Ishikawa (cell line): ENCODE data around the gene MFAP5.

Experiments used
- CEBPB ChIP-seq: IDR thresholded peaks from 2 replicates; pipeline ENCODE4 v1.6.1; 2012
- CREB1 ChIP-seq: IDR thresholded peaks from 2 replicates; pipeline ENCODE4 v1.6.1; 2012; ENCODE audit warnings: low read depth
- EGR1 ChIP-seq: IDR thresholded peaks from 2 replicates; pipeline ENCODE4 v1.6.1; 2012
- EP300 ChIP-seq: IDR thresholded peaks from 2 replicates; pipeline ENCODE4 v1.6.1; 2012; ENCODE audit warnings: borderline replicate concordance
- FOXM1 ChIP-seq: IDR thresholded peaks from 2 replicates; pipeline ENCODE4 v1.6.1; 2012; ENCODE audit warnings: low read depth, borderline replicate concordance
- MAX ChIP-seq: IDR thresholded peaks from 2 replicates; pipeline ENCODE4 v1.6.1; 2012
- NFIC ChIP-seq: IDR thresholded peaks from 2 replicates; pipeline ENCODE4 v1.6.1; 2012
- RAD21 ChIP-seq: IDR thresholded peaks from 2 replicates; pipeline ENCODE4 v1.6.1; 2012; ENCODE audit warnings: low read depth
- TAF1 ChIP-seq: IDR thresholded peaks from 2 replicates; pipeline ENCODE4 v1.6.1; 2012; ENCODE audit warnings: low read depth, mild to moderate bottlenecking
- TCF12 ChIP-seq: IDR thresholded peaks from 2 replicates; pipeline ENCODE4 v1.6.1; 2012; ENCODE audit warnings: low read depth
- TEAD4 ChIP-seq: IDR thresholded peaks from 2 replicates; pipeline ENCODE4 v1.6.1; 2012
- USF1 ChIP-seq: IDR thresholded peaks from 2 replicates; pipeline ENCODE4 v1.6.1; 2012
- YY1 ChIP-seq: IDR thresholded peaks from 2 replicates; pipeline ENCODE4 v1.6.1; 2012; ENCODE audit warnings: low read depth
- ZBTB7A ChIP-seq: IDR thresholded peaks from 2 replicates; pipeline ENCODE4 v1.6.1; 2012; ENCODE audit warnings: low read depth
- TF ChIP-seq, protein P1 (sequence below): IDR thresholded peaks from 2 replicates; pipeline ENCODE4 v1.6.1; 2012; ENCODE audit warnings: low read depth, mild to moderate bottlenecking

Gene MFAP5

GRCh38 chr12:8605057-8605456 lies 57.6 kb downstream of the MFAP5 start:
- TF ChIP-seq TCF12, result no peak
- TF ChIP-seq EGR1, result no peak
- TF ChIP-seq CREB1, result no peak
- TF ChIP-seq RAD21, result no peak
- TF ChIP-seq, protein P1, sequence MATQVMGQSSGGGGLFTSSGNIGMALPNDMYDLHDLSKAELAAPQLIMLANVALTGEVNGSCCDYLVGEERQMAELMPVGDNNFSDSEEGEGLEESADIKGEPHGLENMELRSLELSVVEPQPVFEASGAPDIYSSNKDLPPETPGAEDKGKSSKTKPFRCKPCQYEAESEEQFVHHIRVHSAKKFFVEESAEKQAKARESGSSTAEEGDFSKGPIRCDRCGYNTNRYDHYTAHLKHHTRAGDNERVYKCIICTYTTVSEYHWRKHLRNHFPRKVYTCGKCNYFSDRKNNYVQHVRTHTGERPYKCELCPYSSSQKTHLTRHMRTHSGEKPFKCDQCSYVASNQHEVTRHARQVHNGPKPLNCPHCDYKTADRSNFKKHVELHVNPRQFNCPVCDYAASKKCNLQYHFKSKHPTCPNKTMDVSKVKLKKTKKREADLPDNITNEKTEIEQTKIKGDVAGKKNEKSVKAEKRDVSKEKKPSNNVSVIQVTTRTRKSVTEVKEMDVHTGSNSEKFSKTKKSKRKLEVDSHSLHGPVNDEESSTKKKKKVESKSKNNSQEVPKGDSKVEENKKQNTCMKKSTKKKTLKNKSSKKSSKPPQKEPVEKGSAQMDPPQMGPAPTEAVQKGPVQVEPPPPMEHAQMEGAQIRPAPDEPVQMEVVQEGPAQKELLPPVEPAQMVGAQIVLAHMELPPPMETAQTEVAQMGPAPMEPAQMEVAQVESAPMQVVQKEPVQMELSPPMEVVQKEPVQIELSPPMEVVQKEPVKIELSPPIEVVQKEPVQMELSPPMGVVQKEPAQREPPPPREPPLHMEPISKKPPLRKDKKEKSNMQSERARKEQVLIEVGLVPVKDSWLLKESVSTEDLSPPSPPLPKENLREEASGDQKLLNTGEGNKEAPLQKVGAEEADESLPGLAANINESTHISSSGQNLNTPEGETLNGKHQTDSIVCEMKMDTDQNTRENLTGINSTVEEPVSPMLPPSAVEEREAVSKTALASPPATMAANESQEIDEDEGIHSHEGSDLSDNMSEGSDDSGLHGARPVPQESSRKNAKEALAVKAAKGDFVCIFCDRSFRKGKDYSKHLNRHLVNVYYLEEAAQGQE, result no peak
- no peak for TF ChIP-seq MAX
- no peak for TF ChIP-seq EP300
- TF ChIP-seq FOXM1, result no peak
- TF ChIP-seq TEAD4, result no peak
- TF ChIP-seq YY1, result no peak
- no peak for TF ChIP-seq TAF1
- no peak for TF ChIP-seq NFIC
- no peak for TF ChIP-seq USF1
- TF ChIP-seq ZBTB7A, result no peak
- no peak for TF ChIP-seq CEBPB

- TF ChIP-seq EGR1, result no peak
- no peak for TF ChIP-seq CEBPB
- no peak for TF ChIP-seq YY1
- peak; percentile 6; the same call in 1 of the 2 replicates for TF ChIP-seq RAD21
- TF ChIP-seq TAF1, result no peak
Observed at GRCh38 chr12:8603856-8604255, 58.8 kb downstream of the MFAP5 start.

GRCh38 chr12:8603286-8603685 lies 59.3 kb downstream of the MFAP5 start:
- TF ChIP-seq EGR1 (no peak), EP300 (no peak), ZBTB7A (no peak), CEBPB (no peak), NFIC (no peak)

GRCh38 chr12:8596561-8596960 lies 66.1 kb downstream of the MFAP5 start:
- TF ChIP-seq CEBPB (no peak), EGR1 (no peak), ZBTB7A (no peak), FOXM1 (no peak), YY1 (no peak), TAF1 (no peak), USF1 (no peak)
- TF ChIP-seq, protein P1, result no peak
